ENCODE measurements around the gene EGLN3. TPM values are rescaled to one million over a fixed set of nuclear protein-coding genes. Genes with fewer than 3 reads are reported as not detected.

EGLN3 gene
- total and polyA plus RNA-seq, 2 donors (not counting 3 experiments of a cell fraction or from before 2014, with no cell fraction given) = 0.20 TPM; not detected in 1

DNA sequence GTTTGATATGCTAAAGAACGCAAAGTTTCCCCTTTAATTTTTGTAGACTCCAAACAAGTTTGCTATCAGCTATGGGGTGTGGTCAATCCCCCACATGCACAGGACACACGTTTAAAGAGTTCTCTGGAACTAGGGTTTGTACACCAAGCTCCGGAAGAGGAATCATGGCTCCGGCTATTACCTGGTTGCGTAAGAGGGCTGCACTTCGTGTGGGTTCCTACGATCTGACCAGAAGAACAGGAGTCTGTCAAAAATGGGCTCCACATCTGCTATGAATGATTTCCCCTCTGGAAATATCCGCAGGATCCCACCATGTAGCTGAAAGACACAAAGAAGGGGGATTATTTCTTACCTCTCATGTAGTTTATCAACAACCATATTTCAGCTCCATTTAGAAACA, 22.0 kb downstream of the EGLN3 start:
- H3K4me3 ChIP-seq (replicated peaks in 1 of 3; ENCODE audit: insufficient read depth in 1 of 3, low read depth in 1 of 3, low read length in 3 of 3) = no peak overlapping the region
- intact Hi-C loops (cut with micrococcal nuclease) (no loop called here), dilution Hi-C loops (cut with MboI; ENCODE audit: extremely low pct_ligation_motif_present, low sequenced_read_pairs) (no loop called here)
- no peak overlapping the region for H2AFZ ChIP-seq (ENCODE audit: low read depth, low read length)
- H4K20me1 ChIP-seq (replicated peaks; ENCODE audit: control insufficient read depth, extremely low read depth, insufficient read depth, low read length) = no peaks in the 10 kb centered on the region
- H3K27me3 ChIP-seq (ENCODE audit: control insufficient read depth in 2 of 2, insufficient read depth in 2 of 2, low read length in 2 of 2) = peaks cover 7 to 13% of the 10 kb centered on the region in 2 experiments
- H3K9me1 ChIP-seq (replicated peaks; ENCODE audit: control insufficient read depth, extremely low read depth, insufficient read depth, low read length) = no peaks in the 10 kb centered on the region
- no peak for DNase-seq (ENCODE audit: low read depth, low spot score)
- no peaks in the 10 kb centered on the region for H3K79me2 ChIP-seq (ENCODE audit: control insufficient read depth, insufficient read depth, low read length)
- no peak overlapping the region for H3K27ac ChIP-seq (ENCODE audit: insufficient read depth, low read depth, low read length)
- no peak overlapping the region for H3K4me2 ChIP-seq (ENCODE audit: insufficient read depth, low read length)
- ChIA-PET CTCF (interaction anchor here (0.6 kb wide), 1 partner anchor 33 kb away, joined by 3 read pairs; no protein-coding TSS in a partner anchor), POLR2A (no interaction called here)
- BruUV-seq (replicated peaks) = no TSS peak
- H3K36me3 ChIP-seq (ENCODE audit: control insufficient read depth in 2 of 2, extremely low read depth in 1 of 2, insufficient read depth in 2 of 2, low read length in 2 of 2) = no peaks in the 10 kb centered on the region
- no peaks in the 10 kb centered on the region for H3K9me3 ChIP-seq (replicated peaks; ENCODE audit: control insufficient read depth, insufficient read depth, low read length)
- no peak for FAIRE-seq
- TF ChIP-seq POLR2AphosphoS5 (IDR thresholded peaks at IDR 0.05; ENCODE audit: insufficient read depth, low read depth, low read length) (no peak), POLR2A (IDR thresholded peaks at IDR 0.05; ENCODE audit: low read depth, low read length) (no peak), MYC (IDR thresholded peaks at IDR 0.05; ENCODE audit: low read depth, low read length) (no peak), GATA2 (IDR thresholded peaks at IDR 0.05; ENCODE audit: insufficient read depth, insufficient read length, low read depth, low read length) (no peak), FOS (IDR thresholded peaks at IDR 0.05; ENCODE audit: borderline replicate concordance, insufficient read depth, low read length) (no peak), JUN (IDR thresholded peaks at IDR 0.05; ENCODE audit: borderline replicate concordance, insufficient read depth, insufficient read length, low read depth) (no peak), EZH2 (IDR thresholded peaks at IDR 0.05; ENCODE audit: borderline replicate concordance, low read depth, low read length, severe bottlenecking) (no peak)
- TF ChIP-seq, protein P1, sequence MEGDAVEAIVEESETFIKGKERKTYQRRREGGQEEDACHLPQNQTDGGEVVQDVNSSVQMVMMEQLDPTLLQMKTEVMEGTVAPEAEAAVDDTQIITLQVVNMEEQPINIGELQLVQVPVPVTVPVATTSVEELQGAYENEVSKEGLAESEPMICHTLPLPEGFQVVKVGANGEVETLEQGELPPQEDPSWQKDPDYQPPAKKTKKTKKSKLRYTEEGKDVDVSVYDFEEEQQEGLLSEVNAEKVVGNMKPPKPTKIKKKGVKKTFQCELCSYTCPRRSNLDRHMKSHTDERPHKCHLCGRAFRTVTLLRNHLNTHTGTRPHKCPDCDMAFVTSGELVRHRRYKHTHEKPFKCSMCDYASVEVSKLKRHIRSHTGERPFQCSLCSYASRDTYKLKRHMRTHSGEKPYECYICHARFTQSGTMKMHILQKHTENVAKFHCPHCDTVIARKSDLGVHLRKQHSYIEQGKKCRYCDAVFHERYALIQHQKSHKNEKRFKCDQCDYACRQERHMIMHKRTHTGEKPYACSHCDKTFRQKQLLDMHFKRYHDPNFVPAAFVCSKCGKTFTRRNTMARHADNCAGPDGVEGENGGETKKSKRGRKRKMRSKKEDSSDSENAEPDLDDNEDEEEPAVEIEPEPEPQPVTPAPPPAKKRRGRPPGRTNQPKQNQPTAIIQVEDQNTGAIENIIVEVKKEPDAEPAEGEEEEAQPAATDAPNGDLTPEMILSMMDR (IDR thresholded peaks at IDR 0.05; ENCODE audit: extremely low read depth in 1 of 2, insufficient read depth in 1 of 2, low read depth in 1 of 2, low read length in 2 of 2) = no peak
- TF ChIP-seq, protein P2, sequence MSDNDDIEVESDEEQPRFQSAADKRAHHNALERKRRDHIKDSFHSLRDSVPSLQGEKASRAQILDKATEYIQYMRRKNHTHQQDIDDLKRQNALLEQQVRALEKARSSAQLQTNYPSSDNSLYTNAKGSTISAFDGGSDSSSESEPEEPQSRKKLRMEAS (IDR thresholded peaks at IDR 0.05; ENCODE audit: insufficient read depth, insufficient read length) = no peak
- H3K9ac ChIP-seq (replicated peaks; ENCODE audit: extremely low read depth, insufficient read depth, low read length) = no peak overlapping the region
- H3K4me1 ChIP-seq (ENCODE audit: control insufficient read depth, extremely low read depth, insufficient read depth, low read length) = peaks cover 6% of the 10 kb centered on the region

Measured in endothelial cell of umbilical vein (primary cell).